ENCODE data around the gene IQSEC3. TPM values are rescaled to one million over a fixed set of nuclear protein-coding genes. Genes with fewer than 3 reads are reported as not detected.

Gene IQSEC3
- total and polyA plus RNA-seq, 2 of the 13 experiments (the other 11 are each of a cell fraction or from before 2014, with no cell fraction given): not detected

GRCh38 chr12:117311-117710, 50.7 kb downstream of the IQSEC3 start:
- H3K36me3 ChIP-seq (replicated peaks in 1 of 2; ENCODE audit: control insufficient read depth in 1 of 2, insufficient read depth in 2 of 2, low read length in 2 of 2): no peaks in the 10 kb centered on the region
- BruUV-seq (replicated peaks): no TSS peak
- H3K27me3 ChIP-seq (ENCODE audit: control insufficient read depth in 1 of 2, insufficient read depth in 2 of 2, low read length in 2 of 2): peaks cover 1 to 9% of the 10 kb centered on the region in 2 experiments; a peak in 2 of 5 replicates
- no peak overlapping the region for H3K27ac ChIP-seq (ENCODE audit: extremely low read length, insufficient read depth, low read length)
- H2AFZ ChIP-seq (ENCODE audit: low read length): no peak overlapping the region
- no peak overlapping the region for H3K4me3 ChIP-seq (replicated peaks in 1 of 3; ENCODE audit: insufficient read depth in 1 of 3, low read depth in 2 of 3, low read length in 3 of 3)
- ATAC-seq (no peak; the same call in 2 of the 3 replicates), DNase-seq (ENCODE audit: low spot score) (no peak), FAIRE-seq (no peak)
- no peaks in the 10 kb centered on the region for H4K20me1 ChIP-seq (ENCODE audit: insufficient read depth, low read length)
- ChIA-PET POLR2A (no interaction called here), CTCF (ENCODE audit: low intra/inter-chr PET ratio, low total read pairs) (no interaction called here)
- intact Hi-C loops (cut with micrococcal nuclease; ENCODE audit: unreplicated experiment): no loop called here
- H3K9me3 ChIP-seq (ENCODE audit: low read length): no peaks in the 10 kb centered on the region
- H3K4me2 ChIP-seq (ENCODE audit: low read depth, low read length): no peak overlapping the region
- TF ChIP-seq ZNF205 (CRISPR knock-in tag; IDR thresholded peaks at IDR 0.05): no peak
- TF ChIP-seq ATF7 (IDR thresholded peaks at IDR 0.05): no peak
- no peak for TF ChIP-seq ATF7 (CRISPR knock-in tag; IDR thresholded peaks at IDR 0.05)
- TF ChIP-seq SNAPC4 (CRISPR knock-in tag; IDR thresholded peaks at IDR 0.05): no peak
- 26% methylated on average over 5 of the region's 7 CpGs for WGBS (ENCODE audit: low lambda C conversion rate)
- H3K79me2 ChIP-seq (ENCODE audit: insufficient read depth, low read length): no peaks in the 10 kb centered on the region
- in situ Hi-C loops (cut with HindIII; ENCODE audit: extremely low pct_ligation_motif_present, low pct_unique_long_range_greater_than_20kb): no loop called here
- H3K4me1 ChIP-seq (ENCODE audit: insufficient read depth, low read length): no peaks in the 10 kb centered on the region
- no peak overlapping the region for H3K9ac ChIP-seq (ENCODE audit: insufficient read depth, low read depth, low read length)
